ENCODE data around the gene LIMS2.

LIMS2 gene

DNA sequence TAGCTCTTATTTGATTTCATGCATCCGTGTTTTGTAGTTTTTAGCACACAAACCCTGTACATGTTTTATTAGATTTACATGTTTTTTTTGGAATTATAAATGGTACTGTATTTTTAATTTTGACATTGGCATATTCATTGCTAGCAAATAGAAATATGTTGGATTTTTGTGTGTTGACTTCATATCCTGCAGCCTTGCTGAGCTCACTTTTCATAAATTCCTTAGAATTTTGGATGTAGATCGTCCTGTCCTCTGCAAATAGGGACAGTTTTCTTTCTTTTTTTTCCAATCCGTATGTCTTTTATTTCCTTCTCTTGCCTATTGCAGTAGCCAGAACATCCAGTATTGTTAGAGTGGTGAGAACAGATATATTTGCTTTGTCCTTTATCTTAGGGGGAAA is 76.1 kb downstream of the LIMS2 start:
- DNase-seq (ENCODE audit: low read depth) = no peak

DNA sequence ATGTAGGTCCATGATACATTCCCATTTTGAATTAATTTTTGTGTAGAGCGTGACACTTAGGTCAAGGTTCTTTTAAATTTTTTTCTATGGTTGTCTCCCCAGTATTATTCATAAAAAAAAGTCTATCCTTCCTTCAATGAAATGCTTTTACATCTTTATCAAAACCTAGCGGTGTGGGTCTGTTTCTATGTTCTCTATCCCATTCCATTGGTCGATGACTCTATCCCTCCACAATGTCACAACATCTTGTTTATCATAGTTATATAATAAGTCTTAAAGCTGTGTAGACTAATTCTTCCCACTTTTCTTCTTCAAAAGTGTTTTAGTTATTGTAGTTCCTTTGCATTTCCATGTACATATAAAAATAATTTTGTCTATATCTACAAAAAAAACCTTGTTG is 76.6 kb downstream of the LIMS2 start:
- no peak for DNase-seq (ENCODE audit: low read depth)

DNA sequence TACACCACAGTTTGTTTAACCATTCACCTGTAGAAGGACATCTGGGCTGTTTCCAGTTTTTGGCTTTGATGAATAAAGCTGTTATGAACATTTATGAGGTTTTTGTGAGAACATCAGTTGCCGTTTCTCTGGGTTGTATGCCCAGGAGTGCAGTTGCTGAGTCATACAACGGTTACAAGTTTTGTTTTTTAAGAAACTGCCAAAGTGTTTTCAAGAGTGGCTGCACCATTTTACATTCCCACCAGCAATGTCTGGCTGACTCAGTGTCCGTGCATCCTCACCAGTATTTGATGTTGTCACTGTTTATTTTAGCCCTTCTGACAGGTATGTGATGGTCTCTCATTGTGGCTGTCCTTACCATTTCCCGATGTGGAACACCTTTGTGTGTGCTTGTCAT is 77.3 kb downstream of the LIMS2 start:
- DNase-seq (ENCODE audit: low read depth) = no peak

DNA sequence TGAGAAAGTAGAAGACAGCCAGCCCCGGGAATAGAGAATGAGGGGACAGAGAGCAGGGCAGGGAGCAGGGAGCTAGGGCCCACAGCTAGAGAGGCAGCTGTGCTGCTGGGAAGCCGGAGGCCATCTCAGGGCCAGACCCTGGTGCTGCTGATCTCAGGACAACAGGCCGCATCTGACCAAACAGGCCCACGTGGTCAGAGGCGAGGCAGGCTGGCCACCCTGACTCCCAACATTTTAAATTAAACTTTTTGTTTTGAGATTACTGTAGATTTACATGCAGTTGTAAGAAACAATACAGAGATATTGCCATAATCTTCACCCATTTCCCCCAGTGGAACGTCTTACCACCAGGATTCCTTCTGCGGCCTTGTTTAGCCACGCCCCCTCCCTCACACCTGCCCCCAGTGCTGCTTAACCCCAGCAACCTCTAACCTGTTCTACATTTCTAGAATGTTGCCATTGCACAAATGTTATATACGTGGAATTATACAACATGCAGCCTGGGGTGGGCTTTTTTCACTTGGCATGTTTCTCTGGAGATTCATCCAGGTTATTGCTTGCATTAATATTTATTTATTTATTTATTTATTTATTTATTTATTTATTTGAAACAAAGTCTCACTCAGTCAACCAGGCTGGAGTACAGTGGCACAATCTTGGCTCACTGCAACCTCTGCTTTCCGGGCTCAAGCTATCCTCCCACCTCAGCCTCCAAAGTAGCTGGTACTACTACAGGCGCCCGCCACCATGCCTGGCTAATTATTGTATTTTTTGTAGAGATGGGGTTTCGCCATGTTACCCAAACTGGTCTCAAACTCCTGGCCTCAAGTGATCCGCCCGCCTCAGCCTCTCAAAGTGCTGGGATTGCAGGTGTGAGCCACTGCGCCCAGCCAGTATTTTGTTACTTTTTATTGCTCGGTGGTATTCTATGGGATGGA is 78.0 kb downstream of the LIMS2 start:
- no peak for DNase-seq (ENCODE audit: low read depth)

DNA sequence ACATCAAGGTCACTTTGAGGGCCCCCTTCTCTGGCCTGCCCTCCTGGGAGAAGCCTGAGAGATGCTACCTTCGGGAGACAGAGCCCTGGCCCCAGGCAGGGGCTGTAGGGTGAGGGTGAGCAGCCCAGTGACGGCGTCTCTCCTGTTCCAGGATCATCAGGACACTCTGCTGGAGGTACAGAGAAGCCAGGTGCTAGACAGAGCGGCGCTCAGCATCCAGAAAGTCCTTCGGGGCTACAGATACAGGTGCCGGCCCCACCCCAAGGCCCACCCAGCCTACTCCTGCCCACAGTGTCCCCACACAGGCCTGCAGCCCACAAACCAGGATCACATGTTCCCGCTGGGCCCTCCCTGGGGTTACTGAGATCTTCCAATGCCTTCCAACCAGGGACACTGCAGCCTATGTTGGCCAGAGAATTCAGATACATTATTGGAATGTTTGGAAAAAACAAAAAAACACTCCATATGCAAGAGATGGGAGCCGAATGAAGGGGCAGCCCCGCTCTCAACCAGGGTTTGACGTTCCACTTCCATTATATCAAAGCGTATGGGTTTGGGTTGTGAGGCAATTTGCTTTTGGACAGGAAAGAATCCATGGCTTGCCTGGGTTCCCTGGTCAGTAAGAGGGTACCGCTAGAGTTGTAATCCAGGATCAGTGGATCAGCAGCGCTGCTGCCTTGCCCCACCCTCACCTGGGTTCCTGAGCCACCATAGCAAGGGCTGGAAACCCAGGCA is 78.9 kb downstream of the LIMS2 start:
- no peak for DNase-seq (ENCODE audit: low read depth)

DNA sequence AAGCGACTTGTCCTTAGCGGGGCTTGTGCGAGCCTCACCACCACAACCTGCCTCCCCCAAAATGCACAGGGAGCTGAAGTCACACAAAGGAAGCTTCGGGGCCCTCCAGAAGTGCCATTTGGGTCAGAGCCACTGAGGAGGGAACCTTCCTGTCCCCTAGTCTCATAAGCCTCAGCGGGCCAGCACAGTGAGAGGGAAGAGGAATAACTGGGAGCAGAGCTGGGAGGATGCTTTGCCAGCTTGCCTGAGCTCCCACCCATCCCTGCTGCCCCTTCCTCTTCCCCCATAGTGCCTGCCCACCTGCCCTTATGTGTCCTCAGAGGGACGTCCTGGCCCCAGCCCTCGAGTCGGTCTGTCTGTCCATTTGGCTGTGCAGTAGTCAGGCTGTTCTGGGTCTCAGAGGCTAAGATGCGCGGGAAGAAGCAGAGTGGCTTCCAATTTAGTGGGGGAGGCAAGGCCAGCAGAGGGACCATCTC is 81.2 kb downstream of the LIMS2 start:
- no peak for DNase-seq (ENCODE audit: low read depth)

DNA sequence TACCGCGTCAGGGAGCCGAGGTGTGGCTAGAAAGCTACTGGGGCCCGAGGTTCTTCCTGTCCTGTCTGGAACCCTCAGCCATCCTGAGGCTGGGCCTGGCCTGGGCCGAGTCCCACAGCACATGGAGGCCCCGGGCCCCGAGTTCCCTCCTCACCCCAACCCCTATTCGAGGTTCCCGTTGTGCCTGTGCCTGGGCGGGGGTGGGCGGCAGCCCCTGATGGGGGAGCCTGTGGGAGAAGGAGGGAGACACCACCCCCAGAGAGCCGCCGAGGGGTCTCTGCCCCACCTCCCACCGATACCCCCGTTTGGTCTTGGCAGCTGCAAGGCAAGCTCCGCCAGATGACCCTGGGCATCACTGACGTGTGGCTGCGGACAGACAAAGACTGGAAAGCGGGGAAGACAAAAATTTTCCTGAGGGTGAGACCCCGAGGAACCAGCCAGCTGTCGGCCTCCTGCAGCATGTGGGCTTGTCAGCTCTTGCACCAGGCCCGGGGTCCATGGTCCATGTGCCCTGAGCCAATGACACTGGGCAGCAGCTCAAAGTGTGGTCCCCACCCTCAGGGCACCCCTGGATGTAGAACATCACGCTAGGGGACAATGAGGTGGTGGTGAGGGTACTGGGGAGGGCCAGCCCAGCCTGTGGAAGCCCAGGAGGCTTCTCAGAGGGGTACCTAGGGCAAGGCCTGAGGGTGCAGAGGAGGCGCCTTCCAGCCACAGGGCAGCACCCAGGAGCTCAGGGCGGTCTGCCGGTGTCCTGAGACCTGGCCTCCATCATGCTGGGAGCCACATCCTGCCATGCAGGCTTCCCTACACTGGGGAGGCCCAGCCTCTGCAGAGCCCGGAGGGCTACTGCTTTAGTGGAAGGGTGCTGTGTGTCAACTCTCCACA is 81.9 kb downstream of the LIMS2 start:
- DNase-seq (ENCODE audit: low read depth) = no peak

- no peak for DNase-seq (ENCODE audit: low read depth)
These were observed 82.5 kb downstream of the LIMS2 start for GRCh38 chr2:127592761-127593227.

GRCh38 chr2:127591221-127591923 is 84.0 kb downstream of the LIMS2 start:
- DNase-seq (ENCODE audit: low read depth) = peak; percentile 36

DNA sequence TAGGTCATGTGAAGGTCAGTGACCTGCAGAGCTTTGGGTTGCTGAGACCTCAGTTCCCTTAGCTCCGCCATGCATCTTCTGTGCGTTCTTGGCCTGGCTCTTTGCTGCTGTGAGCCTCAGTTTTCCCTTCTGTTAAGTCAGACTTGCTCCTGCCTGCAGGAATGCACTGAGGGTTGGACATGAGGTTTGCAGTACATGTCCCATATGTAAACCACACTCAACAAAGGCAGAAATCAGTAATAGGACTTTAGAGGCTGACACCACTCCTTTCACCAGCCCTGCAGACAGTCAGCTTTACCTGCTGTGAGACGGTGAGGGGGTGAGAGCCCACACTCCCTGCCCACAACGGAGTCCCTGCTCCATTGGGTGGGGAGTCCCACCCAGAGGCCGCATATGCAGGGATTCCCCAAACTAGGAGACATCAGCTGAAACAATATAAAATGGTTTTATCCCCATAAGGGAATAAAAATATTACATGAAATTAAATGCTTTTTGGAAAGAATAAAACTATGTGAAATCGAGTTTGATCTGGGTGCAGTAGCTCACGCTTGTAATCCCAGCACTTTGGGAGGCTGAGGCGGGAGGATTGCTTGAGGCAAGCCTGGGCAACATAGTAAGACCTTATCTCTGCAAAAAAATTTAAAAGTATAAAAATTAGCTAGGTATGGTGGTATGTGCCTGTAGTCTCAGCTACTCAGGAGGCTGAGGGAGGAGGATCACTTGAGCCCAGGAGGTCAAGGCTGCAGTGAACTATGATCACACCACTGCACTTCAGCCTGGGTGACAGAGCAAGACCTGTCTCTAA is 84.7 kb downstream of the LIMS2 start:
- no peak for DNase-seq (ENCODE audit: low read depth)

DNA sequence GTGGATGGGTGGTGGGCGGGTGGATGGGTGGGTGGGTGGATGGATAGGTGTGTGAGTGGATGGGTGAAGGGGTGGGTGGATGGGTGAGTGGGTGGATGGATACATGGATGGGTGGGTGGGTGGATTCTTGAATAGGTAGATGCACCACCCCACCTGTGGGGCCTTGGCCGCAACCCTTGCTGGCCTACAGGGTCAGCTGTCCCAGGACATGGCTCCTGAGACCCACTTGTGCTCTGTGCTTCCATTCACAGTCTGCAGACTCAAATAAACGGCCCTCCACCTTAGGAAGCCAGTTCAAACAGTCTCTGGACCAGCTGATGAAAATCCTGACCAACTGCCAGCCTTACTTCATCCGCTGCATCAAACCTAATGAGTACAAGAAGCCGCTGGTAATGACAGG is 85.5 kb downstream of the LIMS2 start:
- no peak for DNase-seq (ENCODE audit: low read depth)

- no peak for DNase-seq (ENCODE audit: low read depth)
These were observed 86.0 kb downstream of the LIMS2 start for GRCh38 chr2:127589358-127589757.
